Measurements from ENCODE around the gene UGT3A2.

DNA sequence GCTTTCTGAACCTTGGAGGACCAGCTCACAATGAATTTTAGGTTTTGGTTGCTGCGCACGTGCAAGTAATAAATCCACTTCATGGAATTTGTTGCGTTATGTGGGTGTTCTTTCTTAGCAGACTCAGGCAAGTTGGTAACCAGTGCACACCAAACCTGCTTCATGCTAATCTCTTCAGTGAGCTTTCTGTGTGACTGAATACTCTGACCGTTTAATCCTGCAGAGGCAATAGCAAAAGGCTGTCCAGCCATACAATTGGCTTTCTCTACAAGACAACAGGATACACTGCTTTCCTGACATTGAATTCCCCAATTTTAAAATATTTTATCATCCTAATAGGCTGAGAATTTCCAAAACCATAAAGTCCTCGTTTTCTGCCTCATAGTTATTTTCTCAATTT, 10.3 kb downstream of the UGT3A2 start:
- TF ChIP-seq, protein P1, sequence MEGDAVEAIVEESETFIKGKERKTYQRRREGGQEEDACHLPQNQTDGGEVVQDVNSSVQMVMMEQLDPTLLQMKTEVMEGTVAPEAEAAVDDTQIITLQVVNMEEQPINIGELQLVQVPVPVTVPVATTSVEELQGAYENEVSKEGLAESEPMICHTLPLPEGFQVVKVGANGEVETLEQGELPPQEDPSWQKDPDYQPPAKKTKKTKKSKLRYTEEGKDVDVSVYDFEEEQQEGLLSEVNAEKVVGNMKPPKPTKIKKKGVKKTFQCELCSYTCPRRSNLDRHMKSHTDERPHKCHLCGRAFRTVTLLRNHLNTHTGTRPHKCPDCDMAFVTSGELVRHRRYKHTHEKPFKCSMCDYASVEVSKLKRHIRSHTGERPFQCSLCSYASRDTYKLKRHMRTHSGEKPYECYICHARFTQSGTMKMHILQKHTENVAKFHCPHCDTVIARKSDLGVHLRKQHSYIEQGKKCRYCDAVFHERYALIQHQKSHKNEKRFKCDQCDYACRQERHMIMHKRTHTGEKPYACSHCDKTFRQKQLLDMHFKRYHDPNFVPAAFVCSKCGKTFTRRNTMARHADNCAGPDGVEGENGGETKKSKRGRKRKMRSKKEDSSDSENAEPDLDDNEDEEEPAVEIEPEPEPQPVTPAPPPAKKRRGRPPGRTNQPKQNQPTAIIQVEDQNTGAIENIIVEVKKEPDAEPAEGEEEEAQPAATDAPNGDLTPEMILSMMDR (IDR thresholded peaks at IDR 0.05): no peak
- TF ChIP-seq POLR2A (IDR thresholded peaks at IDR 0.05) (no peak), POLR2AphosphoS5 (IDR thresholded peaks at IDR 0.05; ENCODE audit: insufficient read depth in 1 of 2, low read depth in 1 of 2) (no peak)
